Activated CD4-positive, alpha-beta T cell treated with anti-CD3 and anti-CD28 coated beads, Interleukin-2, amount 50 U/mL, for 24 hours (primary cell): ENCODE data around the gene NPTX2.
"Not testable (repeated sequence)": the region's sequence is repeated elsewhere in the genome, so short reads cannot be mapped to it uniquely, and the experiment has no call there.

Experiments used
- DNase-seq, 2 donors: peaks; one replicate each; pipeline ENCODE4 v3.0.0-alpha.2; 2020; ENCODE audit warnings: low read depth in 1 of 2, low spot score in 1 of 2

NPTX2 gene, protein sequence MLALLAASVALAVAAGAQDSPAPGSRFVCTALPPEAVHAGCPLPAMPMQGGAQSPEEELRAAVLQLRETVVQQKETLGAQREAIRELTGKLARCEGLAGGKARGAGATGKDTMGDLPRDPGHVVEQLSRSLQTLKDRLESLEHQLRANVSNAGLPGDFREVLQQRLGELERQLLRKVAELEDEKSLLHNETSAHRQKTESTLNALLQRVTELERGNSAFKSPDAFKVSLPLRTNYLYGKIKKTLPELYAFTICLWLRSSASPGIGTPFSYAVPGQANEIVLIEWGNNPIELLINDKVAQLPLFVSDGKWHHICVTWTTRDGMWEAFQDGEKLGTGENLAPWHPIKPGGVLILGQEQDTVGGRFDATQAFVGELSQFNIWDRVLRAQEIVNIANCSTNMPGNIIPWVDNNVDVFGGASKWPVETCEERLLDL

GRCh38 chr7:98617051-98617959, at the start of gene NPTX2:
Gene NPTX2, plus strand, starts transcription at chr7:98617285. Its CDS starts 177 bp downstream, at chr7:98617462.
- DNase-seq = no peak

DNA sequence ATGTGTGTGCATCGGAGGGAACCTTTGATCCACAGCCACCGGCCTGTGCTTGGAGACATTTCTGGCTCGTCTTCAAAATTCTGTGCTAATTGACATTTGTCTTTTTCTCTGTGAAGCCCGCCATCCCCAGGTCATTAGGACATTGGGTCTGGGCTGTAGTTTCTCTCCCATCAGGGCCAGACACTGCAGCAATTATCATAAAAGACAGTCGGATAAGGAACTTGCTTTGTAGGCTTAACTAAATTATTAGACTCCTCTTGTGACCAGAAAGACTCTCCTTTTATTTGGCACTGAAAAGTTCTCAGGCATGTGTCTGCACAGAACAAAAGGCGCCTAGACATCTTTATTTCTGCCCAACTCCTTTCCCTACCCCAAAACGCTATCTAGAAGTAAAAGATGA, 49.1 kb upstream of the NPTX2 start:
- no peak for DNase-seq

DNA sequence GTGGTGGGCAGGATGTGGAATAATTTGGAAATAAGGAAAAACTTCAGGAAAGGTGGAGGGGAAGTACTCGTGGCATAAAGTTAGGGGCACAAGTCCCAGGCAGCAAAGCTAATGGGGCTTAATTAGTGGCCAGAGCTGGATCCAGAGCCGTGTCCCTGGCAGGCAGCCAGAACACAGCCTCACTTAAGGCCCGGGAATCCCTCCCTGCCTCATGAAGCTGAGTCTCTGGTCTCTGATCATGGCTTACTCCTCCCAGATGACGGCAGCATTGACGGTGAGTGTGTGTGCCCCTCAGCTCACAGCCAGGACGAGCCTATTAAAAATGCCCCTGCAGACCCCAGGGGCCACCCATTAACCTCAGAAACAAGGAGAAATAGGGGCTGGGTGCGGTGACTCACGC, 48.2 kb upstream of the NPTX2 start:
- no peak for DNase-seq

- DNase-seq = no peak
Measured at GRCh38 chr7:98569691-98570337, 47.3 kb upstream of the NPTX2 start.

DNA sequence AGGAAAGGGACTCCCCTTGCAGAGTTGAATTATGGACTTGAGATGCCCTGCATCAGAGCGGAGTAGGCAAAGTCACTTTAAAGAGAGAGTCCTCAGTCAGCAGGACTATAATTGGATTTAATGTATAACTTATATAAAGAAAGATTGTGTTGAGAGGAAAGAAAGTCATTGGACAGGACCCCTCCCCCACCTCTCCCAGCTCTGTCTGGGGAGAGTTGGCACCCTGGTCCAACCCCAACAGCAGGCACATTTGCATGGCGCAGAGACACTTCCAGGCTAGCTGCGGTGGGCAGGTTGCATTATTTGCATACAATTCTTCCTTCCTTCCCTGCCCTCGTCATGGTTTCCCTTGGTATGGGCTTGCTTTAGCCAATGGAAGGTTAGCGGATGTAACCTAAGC, 46.1 kb upstream of the NPTX2 start:
- DNase-seq = no peak

DNA sequence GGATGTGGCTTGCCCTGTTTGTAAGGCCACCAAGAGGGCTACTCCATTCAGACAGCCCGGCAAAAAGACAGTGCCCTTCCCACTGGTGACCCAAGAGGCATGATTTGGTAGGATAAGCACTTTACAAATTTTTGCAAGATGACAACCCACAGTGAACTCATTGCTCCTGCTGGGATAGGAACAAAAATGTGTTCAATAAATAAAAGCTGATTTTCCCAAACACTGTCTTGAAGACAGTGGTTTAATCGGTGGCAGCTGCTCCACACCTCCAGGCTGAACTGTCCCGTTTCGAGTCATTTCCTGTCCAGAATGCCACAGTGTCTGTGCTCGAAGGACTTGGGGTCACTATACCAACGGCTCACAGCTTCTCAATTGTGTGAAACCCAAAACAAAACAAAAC, 45.1 kb upstream of the NPTX2 start:
- DNase-seq = no peak

DNA sequence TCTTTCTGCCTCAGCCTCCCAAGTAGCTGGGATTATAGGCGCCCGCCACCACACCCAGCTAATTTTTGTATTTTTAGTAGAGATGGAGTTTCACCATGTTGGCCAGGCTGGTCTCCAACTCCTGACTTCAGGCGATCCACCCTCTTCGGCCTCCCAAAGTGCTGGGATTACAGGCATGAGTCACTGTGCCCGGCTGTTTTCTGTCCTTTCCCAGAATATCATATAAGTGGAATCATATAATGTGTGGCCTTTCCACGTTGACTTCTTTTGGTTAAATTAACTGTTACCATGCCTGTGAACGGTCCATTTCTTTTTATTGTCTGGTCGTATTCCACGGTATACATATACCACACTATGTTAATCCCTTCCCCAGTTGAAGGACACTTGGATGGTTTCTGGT, 44.4 kb upstream of the NPTX2 start:
- DNase-seq = not testable (repeated sequence)

GRCh38 chr7:98573816-98574215, 43.3 kb upstream of the NPTX2 start:
- DNase-seq = no peak

GRCh38 chr7:98575878-98576277, 41.2 kb upstream of the NPTX2 start:
- DNase-seq = no peak

GRCh38 chr7:98584830-98585229, 32.3 kb upstream of the NPTX2 start:
- no peak for DNase-seq

DNA sequence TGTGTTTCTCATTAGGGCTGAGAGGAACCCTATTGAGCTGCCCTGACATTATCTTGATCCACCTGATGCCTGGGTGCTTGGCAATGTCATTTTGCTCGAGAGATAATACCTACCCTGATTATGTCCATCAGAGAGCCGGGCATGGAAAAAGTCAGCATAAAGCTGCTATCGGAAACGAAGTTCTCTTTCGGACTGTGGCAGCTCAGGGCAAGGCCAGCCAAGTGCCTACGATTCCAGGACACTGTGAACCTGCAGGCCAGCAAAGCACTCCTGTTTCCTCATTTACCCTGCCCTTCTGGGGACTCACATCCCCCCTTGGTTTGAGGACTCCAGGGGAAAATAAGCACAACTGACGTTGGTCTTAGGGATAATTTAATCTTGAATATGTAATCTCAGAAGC, 25.2 kb upstream of the NPTX2 start:
- DNase-seq = no peak

GRCh38 chr7:98594348-98594747, 22.7 kb upstream of the NPTX2 start:
- no peak for DNase-seq

DNA sequence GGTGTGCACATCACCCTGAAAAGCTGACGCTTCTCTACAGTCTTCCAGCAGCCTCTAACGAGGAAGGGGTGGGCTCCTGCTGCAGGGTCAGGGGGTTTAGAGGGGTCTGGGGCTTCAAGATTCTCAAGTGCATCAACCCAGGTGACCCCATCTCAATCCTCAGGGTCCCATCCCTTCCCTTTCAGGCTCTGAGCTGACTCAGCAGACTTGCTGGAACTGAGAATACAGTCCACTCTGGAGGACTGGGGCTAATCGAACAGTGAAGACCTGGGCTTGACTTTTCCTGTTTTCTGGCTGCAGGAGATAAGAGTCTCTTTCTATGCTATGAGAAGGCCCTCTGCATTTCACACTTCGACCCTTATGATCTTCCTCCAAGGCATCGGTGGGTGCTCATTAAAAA, 22.3 kb upstream of the NPTX2 start:
- no peak for DNase-seq

DNA sequence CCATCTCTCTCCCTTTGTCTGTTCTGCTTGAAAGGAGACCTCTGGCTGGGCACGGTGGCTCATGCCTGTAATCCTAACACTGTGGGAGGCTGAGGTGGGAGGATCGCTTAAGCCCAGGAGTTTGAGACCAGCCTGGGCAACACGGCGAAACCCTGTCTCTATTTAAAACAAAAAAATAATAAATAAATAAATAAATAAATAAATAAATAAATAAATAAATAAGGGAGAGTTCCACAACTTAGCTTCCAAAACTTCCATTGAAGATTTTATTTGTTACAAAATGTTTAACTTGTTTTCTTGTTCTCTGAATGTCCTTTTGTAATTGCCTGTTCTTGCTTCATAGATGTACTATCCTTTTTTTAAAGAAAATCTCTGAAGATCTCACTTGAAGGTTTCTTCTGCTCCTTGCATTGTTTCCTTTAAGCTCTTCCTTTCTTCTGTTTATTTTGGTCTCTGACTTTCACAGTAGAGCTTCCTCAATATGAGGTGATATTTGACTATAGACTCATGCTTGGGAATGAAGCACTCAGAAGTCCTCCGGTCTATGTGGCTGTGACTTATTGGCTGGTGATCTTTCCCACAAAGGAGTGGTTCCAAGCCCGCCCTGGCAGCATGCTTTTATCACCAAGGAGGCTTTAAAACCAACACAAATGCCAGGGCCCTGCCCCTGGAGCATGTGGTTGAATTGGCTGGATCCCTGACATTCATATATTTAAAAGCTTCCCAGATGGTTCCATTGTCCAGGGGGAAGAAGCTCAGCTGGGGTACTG, 18.1 kb upstream of the NPTX2 start:
- no peak for DNase-seq

DNA sequence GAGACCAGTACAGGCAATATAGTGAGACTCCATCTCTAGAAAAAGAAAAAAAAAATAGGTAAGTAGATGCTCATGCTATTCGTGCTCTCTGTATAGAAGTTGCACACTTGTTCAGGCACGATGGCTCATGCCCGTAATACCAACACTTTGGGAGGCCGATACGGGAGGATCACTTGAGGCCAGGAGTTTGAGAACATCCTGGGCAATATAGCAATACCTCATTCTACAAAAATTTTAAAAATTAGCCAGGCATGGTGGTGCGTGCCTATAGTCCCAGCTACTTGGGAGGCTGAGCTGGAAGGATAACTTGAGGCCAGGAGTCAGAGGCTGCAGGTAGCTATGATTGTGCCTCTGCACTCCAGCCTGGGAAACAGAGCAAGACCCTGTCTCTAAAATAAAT, 17.2 kb upstream of the NPTX2 start:
- DNase-seq = no peak

DNA sequence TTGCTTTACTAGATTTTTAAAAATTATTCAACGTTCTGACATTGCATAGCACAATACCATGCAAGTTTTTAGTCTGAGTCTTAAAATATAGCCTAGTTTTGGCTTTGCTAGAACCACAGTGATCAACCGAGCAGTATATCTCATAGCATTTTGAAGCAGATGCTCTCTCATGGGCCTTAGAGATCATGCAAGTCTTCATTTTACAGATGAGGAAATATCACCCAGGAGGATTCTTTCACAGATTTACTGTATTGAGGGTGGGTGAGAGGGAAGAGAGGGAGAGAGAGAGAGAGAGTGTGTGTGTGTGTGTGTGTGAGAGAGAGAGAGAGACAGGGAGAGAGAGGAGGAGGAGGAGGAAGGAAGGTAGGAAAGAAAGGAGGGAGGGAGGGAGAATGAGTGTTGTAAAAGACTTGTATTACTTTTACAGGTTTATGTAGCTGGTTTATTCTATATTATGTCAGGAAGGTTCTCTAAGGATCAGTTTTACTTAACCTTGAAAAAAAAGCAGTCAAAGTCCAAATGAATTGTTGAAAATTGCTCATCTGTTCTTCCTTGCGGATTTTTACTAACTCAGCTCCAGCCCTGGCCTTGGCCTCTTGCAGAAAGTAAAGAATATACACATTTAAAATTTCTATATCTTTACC, 14.2 kb upstream of the NPTX2 start:
- DNase-seq = no peak

DNA sequence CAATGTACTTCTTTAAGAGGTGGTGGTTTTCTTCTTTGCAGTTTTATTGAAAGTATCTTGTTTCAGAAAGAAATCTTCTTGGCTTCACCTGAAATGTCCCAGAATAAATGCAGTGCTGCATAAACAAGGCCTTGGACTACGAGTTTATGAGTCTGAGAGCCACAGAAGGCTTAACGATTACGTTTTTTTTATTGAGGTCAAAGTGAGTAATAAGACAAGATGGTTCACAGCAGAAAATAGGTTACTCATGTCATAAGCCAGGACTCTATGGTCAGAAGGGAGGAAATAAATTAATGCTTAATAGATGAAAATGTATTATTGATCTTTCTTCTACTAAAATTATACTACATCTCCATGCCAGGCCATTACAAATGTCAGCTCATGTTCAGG, 13.7 kb upstream of the NPTX2 start:
- DNase-seq = no peak

- DNase-seq = no peak
Measured at GRCh38 chr7:98613601-98614425, 3.3 kb upstream of the NPTX2 start.

GRCh38 chr7:98616381-98617050, 569 bp upstream of the NPTX2 start:
- no peak for DNase-seq
